Measurements from ENCODE around the gene PRAMEF33.
"Not testable (repeated sequence)": the region's sequence is repeated elsewhere in the genome, so short reads cannot be mapped to it uniquely, and the experiment has no call there.

- not testable (repeated sequence) for TF ChIP-seq CTCF (conservative IDR thresholded peaks at IDR 0.05; ENCODE audit: low read length); EZH2phosphoT487 (IDR thresholded peaks at IDR 0.05; ENCODE audit: borderline replicate concordance)
These were observed 49.4 kb upstream of the PRAMEF33 start, which contains the start of gene PRAMEF5 for GRCh38 chr1:13253898-13254297.

All from Loucy (cell line).